HG02938 (cell line): ENCODE measurements around the gene SYT12.

Experiments used
- ATAC-seq: cut with Tn5 transposase; IDR thresholded peaks from one replicate; pipeline ENCODE4 v1.9.1; 2021; ENCODE audit warnings: mild to moderate bottlenecking, moderate library complexity; ENCODE audit not compliant: unreplicated experiment

The SYT12 gene

DNA sequence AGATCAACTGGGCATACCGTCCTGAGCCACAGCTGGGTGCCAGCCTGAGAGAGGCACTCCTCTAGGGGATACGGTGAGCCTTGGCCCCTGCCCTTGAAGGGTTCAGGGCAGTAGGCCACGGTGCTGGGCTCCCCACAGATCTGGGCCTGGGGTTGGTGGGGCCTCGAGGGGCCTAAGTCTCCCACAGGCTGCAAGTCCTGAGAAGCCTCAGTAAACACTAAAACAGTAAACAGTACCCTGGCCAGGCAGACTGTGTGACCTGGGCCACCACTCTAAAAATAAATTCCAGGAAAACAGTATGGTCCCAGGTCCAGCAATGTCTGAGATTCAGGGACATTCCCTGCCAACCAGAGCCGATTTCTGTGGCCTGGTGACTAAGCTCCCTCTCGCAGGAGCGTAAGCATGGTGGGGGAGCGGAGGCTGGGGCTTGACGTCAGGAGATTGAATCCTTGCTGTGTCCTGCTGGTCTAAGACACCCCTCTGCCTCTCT is 31.5 kb downstream of the SYT12 start:
- ATAC-seq = no peak

DNA sequence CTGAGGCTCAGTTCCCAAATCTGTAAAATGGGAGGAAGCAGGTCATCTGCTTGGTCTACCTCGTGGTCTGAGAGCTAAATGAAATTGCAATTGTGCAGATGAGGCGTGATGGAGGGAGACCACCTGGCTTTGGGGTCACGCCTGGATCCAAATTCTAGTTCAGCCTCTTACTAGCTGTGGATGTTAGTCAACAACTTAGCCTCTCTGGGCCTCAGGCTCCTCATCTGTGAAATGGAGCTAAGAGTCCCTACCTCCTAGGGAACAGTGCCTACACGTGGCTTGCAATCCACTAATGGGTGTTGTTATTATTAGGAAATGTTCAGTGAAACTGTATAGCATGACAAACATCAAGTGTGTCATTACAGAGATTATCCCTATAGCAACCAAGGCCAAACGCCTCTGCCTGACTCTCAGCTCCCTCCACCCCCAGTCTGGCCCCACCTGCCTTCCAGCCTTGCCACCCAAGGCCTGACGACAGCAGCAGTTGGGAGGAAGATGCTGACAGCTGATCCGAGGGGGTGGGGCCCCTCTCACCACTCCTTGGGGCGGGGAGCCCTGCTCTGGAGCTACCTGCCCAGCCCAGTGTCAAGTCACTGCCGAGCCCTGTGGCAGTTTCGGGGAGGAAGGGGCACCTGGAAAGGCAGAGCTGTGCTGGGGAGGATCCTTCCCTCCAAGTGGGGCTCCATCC is 32.0 kb downstream of the SYT12 start:
- ATAC-seq = no peak

DNA sequence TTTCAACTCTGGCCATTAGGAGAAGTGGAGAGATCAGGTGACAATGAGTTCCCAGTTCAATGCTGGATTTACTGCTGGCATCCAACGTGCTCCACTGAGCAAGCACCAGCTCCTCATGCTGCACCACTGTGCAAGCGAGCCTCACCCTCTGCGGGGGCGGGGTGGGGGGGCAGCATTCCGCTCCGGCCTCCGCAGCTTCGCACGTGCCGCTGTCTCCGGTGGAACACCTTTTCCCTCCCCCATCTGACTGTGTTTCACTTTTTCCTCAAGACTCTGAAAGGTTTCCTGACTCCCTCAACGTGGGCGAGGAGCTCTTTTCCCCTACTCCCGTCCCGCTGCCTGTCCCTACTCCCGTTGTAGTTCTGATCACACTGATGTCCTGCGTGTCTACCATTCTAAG is 32.9 kb downstream of the SYT12 start:
- no peak for ATAC-seq

DNA sequence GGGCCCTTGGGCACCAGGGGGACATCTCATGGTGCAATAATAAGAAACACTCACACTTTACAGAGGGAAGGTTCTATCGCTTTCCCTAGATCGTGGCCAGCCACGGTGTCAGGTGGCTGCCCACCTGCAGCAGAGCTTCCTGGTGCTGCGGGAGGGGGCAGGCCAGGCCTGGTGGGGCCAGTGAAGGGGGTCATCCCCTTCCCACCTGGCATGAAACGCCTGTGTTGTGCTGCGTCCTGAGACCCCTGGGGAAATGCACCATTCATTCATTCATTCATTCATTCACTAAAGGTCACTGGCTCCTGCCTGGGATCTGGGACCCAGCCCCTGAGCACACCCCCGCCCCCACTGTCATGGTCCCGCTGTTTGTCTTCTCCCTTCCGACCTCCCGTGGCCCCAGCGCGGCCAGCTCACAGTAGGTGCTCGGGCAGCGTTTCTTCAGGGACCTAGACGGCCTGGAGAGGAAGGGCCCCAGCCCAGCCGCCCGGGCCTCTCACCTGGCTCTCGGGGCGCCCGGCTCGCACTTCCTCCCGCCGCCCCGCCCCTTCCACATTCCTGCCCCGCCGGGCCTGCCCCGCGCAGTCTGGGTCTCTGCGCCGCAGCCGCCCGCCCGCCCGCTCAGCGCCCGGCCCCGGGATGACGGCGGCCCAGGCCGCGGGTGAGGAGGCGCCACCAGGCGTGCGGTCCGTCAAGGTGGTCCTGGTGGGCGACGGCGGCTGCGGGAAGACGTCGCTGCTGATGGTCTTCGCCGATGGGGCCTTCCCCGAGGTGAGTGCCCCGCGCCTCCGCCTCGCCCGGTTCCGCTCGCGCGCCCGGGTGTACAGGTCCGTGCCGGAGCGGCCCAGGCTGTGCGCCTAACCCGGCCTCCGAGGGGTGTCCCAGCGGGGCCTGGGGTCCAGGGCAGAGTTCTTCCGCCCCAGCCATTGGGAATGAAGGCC is 33.6 kb downstream of the SYT12 start, which contains the start of gene RHOD:
RHOD (plus strand) TSS at position 581 of the 938 bp plus-strand sequence; CDS start at position 637, 56 bp downstream.
- no peak for ATAC-seq

DNA sequence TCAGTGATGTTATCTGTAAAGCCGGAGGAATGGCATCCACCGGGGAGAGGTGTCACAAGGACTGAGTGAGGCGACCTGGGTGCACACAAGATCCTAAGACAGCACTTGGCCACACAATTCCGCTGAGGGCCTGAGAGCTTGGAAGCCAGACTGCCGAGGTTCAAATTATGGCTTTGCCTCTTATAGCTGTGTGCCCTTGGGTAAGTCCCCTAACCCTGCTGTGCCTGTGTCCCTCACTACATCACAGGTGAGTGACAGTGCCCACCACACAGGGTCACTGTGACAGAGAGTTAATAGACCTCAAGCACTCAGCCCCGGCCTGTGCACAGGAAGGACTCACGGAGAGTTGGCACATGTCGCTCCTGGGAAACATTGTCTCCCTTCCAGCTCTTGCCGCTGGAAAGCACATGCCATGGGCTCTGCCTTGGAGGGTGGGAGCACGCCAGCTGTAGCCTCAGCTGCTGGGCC is 34.3 kb downstream of the SYT12 start:
- no peak for ATAC-seq

DNA sequence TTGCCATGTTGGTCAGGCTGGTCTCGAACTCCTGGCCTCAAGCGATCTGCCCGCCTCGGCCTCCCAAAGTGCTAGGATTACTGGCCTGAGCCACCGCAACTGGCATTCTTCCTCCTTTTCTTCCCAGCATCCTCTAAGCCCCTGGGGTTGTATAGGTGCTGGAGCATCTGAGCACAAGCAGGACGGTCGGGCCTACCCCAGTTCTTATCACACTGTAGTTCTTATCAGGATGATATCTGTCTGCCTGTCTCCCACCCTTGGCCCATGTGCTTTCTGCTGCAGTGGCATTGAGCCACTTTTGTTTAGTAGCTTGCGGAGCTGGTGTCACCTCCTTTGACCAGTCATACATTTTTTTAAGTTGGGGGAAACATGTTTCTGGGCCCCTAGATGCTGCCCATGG is 35.6 kb downstream of the SYT12 start:
- ATAC-seq = no peak

DNA sequence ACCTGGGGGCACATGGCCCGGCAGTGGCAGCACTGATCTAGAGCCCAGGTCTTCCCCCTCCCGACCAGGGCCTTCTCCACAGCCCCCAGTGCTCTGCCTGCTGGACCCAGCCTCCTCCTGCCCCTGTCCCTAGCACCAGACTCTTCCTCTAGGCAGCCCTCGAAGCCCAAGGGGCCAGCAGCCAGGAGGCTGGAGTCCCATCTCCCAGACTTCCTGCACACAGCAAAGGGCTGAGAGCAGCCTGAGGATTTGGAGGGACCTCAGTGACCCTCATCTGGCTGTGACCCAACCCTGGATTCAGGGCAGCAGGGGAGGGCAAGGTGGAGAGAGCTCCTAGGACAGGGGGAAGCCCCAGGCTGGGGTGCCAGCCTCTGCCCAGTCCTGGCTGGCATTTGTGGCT is 36.7 kb downstream of the SYT12 start:
- no peak for ATAC-seq

DNA sequence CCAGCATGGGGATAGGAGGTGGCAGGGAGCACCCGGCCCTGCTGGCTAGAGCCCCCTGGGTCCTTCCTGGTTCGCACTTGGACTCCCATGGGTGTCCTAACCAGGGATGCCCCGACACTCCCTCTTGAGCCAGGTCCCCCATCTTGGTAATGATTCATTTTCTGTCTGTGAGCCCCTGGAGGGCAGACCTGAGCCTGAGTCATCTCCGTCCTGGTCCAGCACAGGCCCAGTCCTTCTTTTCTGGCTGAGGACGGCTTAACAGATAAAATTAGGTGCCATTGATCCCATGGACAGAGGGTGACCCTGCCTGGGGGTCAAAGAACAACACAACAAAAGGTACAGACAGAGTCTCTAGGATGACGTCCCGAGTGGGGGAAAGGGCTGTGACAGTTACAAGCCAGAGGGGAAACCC is 37.2 kb downstream of the SYT12 start:
- ATAC-seq = no peak

DNA sequence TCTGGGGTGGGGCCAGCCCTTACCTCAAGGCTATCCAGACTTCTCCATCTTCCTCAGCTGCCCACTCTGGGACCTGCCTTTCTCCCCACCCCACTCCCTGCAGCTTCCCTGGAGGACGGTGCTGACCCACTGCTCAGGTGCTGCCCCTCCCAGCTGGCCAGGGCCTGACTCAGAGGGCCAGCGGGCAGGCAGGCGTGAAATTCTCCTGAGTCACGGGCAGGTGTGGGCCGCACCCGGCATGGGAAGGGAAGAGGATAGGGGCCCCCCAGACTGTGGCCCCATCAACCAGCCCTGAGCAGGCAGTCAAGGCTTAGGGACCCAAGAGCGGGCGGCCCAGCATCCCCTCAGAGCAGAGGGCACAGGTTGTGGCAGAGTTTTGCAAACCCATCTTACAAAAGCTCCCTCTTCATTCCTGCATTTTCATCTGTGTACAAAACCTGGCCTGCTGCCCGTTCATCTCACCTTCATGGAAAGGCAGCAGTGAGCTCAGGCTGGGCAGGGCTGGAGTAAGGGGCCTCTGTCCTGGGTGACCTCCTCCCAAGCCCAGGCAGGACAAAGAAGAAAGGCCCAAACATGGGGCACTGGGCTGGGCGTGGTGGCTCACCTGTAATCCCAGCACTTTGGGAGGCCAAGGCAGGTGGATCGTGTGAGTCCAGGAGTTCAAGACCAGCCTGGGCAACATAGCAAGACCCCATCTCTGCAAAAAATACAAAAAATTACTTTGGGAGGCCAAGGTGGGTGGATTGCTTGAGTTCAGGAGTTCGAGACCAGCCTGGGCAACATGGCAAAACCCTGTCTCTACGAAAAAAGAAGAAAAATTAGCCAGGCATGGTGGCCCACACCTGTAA is 39.8 kb downstream of the SYT12 start:
- ATAC-seq = no peak

DNA sequence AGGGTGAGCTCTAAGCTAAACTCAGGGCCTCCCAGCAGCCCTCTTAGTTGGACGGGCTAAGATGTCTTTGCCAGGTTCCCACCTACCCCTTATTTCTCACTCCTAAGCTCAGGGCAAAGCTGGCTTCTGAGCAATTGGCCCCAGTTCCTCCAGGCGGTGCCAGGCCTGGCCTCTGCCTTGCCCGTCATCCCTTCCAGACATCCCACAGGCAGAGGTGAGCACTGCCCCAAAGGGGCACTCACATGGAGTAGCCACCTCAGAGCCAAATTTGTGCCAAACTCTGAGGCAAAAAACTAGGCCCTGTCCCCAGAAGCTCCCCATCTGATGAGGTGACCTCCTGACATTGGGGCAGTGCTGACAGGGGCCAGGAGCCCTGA is 43.4 kb downstream of the SYT12 start:
- no peak for ATAC-seq

DNA sequence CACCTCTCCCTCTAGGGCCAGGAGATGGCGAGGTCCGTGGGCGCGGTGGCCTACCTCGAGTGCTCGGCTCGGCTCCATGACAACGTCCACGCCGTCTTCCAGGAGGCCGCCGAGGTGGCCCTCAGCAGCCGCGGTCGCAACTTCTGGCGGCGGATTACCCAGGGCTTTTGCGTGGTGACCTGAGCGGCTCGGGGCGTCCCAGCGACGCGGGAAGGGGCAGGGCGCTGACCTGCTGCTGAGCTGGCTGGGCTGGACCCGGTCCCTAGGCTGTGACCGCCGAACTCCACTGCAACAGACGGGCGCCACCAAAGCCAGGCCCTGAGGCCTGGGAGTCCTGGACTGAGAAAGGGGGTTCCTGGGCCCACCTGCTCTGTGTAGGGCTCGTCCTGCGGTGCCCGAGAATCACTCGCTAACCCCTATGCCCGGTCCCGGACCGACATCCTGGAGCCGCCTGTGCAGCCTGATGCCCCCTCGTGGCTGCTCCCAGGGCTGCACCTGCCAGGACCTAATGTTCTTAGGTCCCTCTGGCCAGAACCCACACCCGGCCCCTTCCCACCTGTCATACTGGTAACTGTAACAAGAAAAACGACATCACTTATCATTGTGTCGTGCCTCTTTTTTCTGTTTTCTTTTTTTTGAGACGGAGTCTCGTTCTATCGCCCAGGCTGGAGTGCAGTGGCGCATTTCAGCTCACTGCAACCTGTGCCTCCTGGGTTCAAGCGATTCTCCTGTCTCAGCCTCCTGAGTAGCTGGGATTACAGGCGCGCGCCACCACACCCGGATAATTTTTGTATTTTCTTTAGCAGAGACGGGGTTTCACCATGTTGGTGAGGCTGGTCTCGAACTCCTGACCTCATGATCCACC is 48.7 kb downstream of the SYT12 start:
- ATAC-seq = no peak

DNA sequence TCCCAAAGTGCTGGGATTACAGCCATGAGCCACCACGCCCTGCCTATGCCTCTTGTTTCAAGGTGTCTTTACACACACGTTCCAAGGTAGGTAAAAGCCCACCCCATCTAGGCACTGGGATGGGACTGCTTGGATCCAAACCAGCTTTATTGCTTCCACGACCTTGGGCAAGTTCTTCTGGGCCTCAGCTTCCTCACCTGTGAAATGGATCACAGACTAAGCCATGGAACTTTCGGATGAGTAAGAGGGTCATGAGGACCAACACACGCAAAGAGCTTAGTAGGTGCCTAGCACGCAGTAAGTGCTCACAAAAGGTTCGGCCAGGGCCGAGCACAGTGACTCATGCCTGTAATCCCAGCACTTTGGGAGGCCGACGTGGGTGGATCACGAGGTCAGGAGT is 49.4 kb downstream of the SYT12 start:
- no peak for ATAC-seq

DNA sequence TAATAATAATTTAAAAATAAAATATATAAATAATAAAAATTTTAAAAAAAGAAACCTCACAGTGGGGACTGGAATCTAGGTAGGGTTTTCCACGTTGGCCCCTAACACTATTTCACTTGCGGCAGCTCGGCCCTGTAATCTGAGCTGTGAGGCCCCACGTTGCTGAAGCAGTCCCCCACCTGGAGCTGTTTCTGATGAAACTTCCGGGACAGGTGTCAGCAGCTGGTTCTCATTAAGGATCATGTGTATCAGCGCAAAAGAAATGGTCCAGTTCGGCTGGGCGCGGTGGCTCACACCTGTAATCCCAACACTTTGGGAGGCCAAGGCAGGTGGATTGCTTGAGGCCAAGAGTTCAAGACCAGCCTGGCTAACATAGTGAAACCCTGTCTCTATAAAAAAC is 51.0 kb downstream of the SYT12 start:
- no peak for ATAC-seq

DNA sequence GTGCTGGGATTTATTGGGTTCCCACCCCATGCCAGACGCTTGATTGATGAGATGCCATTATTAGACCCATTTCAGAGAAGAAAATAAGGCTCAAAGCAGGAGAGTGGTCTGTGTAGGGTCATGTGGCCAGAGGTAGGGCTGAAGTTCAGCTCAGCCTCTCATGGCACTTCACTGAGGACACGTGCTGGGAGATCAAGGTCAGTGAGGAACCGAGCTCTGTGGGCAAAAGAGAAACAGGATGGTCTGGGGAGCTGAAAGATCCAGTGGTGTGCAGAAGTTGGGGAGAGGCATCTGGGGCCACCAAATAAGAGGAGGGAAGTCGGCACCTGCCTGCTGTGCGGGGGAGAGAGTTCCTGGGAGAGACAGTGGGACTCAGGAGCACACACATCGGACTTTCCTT is 53.3 kb downstream of the SYT12 start:
- ATAC-seq = no peak

DNA sequence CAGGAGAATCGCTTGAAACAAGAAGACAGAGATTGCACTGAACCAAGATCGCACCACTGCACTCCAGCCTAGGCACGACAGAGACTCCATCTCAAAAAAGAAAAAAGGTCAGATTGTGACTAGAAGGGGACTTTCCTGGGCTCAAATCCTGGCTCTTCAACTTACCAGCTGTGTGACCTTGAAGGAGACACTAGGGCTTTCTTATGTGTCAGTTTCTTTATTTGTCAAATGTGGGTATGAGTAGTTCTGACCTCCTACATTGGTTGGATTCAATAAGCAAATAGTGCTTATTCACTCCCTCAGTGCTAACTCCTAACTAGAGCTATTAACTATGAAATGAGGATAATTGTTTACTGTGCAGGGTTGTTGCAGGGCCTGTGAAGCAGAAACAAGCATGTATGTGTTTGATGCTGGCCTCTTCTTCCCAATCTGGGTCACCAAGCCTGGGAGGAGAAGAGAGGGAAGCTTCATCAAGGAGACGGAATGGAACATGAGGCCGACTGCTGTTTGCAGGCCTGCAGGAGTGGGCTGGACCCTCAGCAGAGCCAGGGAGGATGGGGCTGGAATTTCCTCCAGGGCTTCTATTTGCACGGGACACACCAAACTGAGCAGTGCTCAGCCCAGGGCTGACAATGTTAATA is 56.3 kb downstream of the SYT12 start:
- ATAC-seq = no peak

DNA sequence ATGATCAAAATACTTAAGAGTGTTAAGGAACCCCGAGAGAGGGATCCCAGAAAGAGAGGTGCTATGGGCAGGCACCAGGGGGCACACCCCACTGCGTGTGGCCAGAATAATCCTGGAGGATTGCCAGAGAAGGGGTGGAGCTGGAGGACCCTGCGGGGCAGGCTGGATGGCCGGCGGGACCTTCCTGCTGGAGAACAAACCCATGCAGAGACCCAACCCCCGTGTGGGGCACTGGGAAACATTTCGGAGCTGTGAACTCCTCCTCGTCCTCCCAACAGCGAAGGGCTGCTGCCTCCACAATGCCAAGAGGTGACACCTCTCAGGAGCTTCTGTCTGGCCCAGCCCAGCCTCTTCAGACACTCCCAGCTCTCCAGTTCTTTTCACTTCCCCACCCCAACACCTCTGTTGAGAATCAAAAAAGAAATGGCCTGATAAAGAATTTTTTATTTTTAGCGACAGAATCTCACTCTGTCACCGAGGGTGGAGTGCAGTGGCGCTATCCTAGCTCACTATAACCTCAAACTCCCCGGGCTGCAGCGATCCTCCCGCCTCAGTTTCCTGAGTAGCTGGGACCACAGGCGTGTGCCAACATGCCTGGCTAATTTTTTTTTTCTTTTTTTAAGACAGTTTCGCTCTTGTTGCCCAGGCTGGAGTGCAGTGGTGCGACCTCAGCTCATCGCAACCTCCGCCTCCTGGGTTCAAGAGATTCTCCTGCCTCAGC is 59.3 kb downstream of the SYT12 start:
- ATAC-seq = no peak

DNA sequence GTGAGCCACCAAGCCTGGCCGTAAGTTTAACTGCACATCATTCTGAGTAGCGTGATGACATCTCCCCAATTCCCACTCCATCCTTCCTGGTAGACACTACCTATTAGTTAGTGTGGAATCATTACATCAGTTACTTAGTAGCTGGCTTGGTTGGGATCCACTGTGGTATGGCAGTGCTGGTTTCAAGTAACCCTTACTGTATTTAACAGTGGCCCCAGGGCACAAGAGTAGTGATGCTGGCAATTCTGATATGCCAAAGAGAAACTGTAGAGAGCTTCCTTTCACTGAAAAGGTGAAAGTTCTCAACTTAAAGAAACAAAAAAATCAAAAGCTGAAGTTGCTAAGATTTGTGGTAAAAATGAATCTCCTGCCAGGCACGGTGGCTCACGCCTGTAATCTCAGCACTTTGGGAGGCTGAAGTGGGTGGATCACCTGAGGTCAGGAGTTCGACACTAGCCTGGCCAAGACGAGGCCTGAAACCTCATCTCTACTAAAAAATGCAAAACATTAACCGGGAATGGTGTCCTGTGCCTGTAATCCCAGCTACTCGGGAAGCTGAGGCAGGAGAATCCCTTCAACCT is 60.9 kb downstream of the SYT12 start:
- ATAC-seq = no peak

DNA sequence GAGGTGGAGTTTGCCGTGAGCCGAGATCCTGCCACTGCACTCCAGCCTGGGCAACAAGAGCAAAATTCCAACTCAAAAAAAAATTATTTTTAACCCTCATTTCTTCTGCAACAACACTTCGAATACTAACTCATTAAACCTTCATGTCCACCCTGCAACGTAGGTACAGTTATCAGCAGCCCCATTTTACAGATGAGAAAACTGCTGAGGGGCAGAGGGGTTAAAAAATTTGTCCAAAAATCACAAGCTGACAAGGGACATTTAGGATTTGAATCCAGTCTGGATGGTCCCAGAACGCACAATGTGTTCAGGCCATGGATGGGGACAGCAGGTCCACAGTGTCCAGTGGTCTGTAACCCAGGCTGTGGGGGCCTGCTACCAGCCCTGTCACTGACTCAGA is 62.7 kb downstream of the SYT12 start:
- no peak for ATAC-seq

DNA sequence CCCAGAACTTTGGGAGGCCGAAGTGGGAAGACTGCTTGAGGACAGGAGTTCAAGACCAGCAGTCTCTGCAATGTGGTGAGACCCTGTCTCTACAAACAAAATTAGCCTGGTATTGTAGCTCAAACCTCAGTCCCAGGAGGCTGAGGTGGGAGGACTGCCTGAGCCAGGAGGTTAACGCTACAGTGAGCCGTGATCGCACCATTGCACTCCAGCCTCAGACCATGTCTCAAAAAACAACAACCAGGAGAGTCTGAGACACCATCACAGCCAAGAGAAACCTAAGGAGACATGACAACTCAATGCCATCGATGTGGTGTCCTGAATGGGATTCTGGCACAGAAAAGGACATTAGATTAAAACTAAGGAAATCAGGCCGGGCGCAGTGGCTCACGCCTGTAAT is 67.8 kb downstream of the SYT12 start:
- ATAC-seq = no peak
